IPS-18a (cell line): ENCODE measurements around the gene PTK7.

Source experiments
- H3K27ac ChIP-seq: one replicate; pipeline ENCODE4 v1.5.1; 2013; ENCODE audit warnings: low read length
- H3K27me3 ChIP-seq: one replicate; pipeline ENCODE4 v1.6.1; 2013; ENCODE audit warnings: mild to moderate bottlenecking, low read length; ENCODE audit not compliant: control insufficient read depth, insufficient read depth
- H3K36me3 ChIP-seq: one replicate; pipeline ENCODE4 v1.6.1; 2013; ENCODE audit warnings: low read depth, low read length; ENCODE audit not compliant: control insufficient read depth
- H3K4me1 ChIP-seq: one replicate; pipeline ENCODE4 v1.6.1; 2013; ENCODE audit warnings: low read depth, low read length; ENCODE audit not compliant: control insufficient read depth
- H3K4me3 ChIP-seq: one replicate; pipeline ENCODE4 v1.5.1; 2013; ENCODE audit warnings: low read length
- H3K9ac ChIP-seq: one replicate; pipeline ENCODE4 v1.6.1; 2013; ENCODE audit warnings: mild to moderate bottlenecking, low read length, moderate library complexity
- H3K9me3 ChIP-seq: one replicate; pipeline ENCODE4 v1.6.1; 2013; ENCODE audit warnings: low read depth, low read length; ENCODE audit not compliant: control insufficient read depth

PTK7 gene

GRCh38 chr6:43178951-43179830 is 103.1 kb downstream of the PTK7 start:
- Histone ChIP-seq H3K27me3 (no peaks in the 10 kb centered on the region), H3K9me3 (no peaks in the 10 kb centered on the region), H3K36me3 (peaks cover 35% of the 10 kb centered on the region), H3K4me3 (no peak overlapping the region), H3K9ac (no peak overlapping the region), H3K4me1 (peaks cover 12% of the 10 kb centered on the region), H3K27ac (no peak overlapping the region)

- Histone ChIP-seq H3K27me3 (no peaks in the 10 kb centered on the region), H3K4me1 (peaks cover 8% of the 10 kb centered on the region), H3K4me3 (no peak overlapping the region), H3K9me3 (no peaks in the 10 kb centered on the region), H3K36me3 (peaks cover 32% of the 10 kb centered on the region), H3K9ac (no peak overlapping the region), H3K27ac (no peak overlapping the region)
Measured at GRCh38 chr6:43180058-43180457, 103.9 kb downstream of the PTK7 start.

DNA sequence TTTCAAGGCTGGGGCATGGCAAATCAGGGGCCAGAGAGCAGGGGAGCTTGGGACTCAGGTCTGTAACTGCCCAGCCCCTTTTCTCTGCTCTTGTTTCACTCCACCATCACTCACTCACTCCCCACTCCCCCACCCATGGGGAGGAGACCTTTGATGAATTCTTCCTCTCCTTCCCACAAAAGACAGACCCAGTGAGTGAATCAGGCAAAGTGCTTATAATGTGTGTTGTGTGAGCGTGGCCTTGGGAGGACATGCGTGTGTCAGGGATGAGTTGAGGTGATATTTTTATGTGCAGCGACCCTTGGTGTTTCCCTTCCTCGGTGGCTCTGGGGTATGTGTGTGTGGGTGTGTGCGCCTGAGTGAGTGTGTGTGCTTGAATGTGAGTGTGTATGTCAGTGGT is 104.9 kb downstream of the PTK7 start:
- H3K4me1 ChIP-seq, result peaks cover 6% of the 10 kb centered on the region
- peak overlapping the region; percentile 77 for H3K4me3 ChIP-seq
- peaks cover 23% of the 10 kb centered on the region for H3K36me3 ChIP-seq
- H3K9ac ChIP-seq, result peak overlapping the region; percentile 56
- H3K9me3 ChIP-seq, result no peaks in the 10 kb centered on the region
- no peaks in the 10 kb centered on the region for H3K27me3 ChIP-seq
- H3K27ac ChIP-seq, result no peak overlapping the region

GRCh38 chr6:43181621-43181941 is 105.5 kb downstream of the PTK7 start:
- Histone ChIP-seq H3K9ac (peak overlapping the region; percentile 56), H3K9me3 (no peaks in the 10 kb centered on the region), H3K27ac (no peak overlapping the region), H3K36me3 (peaks cover 17% of the 10 kb centered on the region), H3K4me1 (peaks cover 6% of the 10 kb centered on the region), H3K27me3 (no peaks in the 10 kb centered on the region), H3K4me3 (peak overlapping the region; percentile 77)

DNA sequence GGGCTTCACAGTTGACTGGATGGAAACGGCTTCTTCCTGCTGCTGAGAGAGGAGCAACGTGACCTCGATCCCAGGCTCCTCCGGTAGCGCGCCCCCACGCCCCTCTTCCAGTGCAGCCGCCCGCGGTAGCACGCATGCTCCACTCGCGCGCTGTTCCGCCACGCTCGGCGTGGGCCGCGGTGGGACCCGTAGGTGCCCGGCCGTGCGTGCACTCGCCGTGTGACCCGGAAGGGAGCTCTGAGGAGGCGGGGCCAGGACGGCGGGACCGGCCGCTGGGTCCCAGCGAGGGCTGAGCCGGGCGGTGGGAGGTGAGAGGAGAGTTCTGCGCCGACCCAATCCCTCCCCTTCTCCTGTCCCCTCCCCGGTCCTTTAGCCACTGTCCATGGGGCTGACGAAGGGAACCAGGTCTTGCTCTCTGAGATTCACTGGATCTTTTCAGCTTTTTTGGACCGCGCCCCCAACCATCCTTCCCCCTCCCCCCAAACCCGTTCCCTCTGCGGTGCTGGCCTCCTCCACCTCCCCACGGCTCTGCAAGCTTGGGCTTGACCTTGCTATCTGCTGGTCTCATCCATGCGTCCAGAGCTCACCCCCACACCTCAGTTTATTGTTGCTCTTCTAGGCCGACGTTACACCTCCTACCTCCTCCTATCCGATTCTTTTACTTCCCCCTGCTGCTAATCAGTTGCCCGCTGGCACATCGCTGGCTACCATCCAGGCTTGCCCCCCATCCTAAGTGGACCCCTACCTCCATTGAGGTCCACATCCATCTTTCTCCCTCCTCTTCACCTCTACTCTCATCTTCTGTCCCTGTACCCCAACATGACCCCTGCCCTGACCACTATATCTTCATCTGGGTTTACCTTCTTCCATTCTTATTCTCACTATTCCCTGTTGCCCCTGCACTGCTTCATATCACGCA is 106.1 kb downstream of the PTK7 start, which contains the start of gene CUL9:
Gene CUL9 (plus strand): TSS at position 255 of the 919 bp plus-strand sequence. CDS start 2,115 bp downstream, outside the sequence.
- H3K27me3 ChIP-seq, result no peaks in the 10 kb centered on the region
- H3K9ac ChIP-seq, result peak within 1 kb of the TSS; percentile 56
- peaks cover 13% of the 10 kb centered on the region for H3K36me3 ChIP-seq
- peak within 1 kb of the TSS; percentile 77 for H3K4me3 ChIP-seq
- no peaks in the 10 kb centered on the region for H3K9me3 ChIP-seq
- no peak within 1 kb of the TSS for H3K27ac ChIP-seq
- peaks cover 6% of the 10 kb centered on the region for H3K4me1 ChIP-seq

DNA sequence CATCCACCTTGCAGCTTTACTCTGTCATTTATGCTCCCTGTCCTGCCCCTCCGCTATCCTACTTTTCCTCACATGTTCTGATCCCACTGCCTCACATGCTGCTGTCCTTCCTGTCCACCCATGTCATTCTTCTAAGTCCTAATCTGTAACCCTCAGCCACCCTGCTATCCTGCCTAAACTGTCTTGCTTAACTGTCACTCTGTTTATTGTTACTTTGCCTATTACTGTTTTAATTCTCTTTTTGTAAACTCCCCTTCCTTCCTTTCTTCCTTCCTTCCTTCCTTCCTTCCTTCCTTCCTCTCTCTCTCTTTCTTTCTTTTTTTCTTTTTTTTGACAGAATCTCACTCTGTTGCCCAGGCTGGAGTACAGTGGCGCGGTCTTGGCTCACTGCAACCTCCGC is 107.3 kb downstream of the PTK7 start:
- Histone ChIP-seq H3K9ac (no peak overlapping the region), H3K27ac (no peak overlapping the region), H3K36me3 (peaks cover 6% of the 10 kb centered on the region), H3K4me1 (peaks cover 6% of the 10 kb centered on the region), H3K9me3 (no peaks in the 10 kb centered on the region), H3K27me3 (no peaks in the 10 kb centered on the region), H3K4me3 (no peak overlapping the region)

- no peaks in the 10 kb centered on the region for H3K9me3 ChIP-seq
- H3K27ac ChIP-seq, result no peak overlapping the region
- H3K4me3 ChIP-seq, result no peak overlapping the region
- no peak overlapping the region for H3K9ac ChIP-seq
- no peaks in the 10 kb centered on the region for H3K27me3 ChIP-seq
- H3K36me3 ChIP-seq, result no peaks in the 10 kb centered on the region
- H3K4me1 ChIP-seq, result peaks cover 6% of the 10 kb centered on the region
Measured at GRCh38 chr6:43184268-43184985, 108.3 kb downstream of the PTK7 start.

DNA sequence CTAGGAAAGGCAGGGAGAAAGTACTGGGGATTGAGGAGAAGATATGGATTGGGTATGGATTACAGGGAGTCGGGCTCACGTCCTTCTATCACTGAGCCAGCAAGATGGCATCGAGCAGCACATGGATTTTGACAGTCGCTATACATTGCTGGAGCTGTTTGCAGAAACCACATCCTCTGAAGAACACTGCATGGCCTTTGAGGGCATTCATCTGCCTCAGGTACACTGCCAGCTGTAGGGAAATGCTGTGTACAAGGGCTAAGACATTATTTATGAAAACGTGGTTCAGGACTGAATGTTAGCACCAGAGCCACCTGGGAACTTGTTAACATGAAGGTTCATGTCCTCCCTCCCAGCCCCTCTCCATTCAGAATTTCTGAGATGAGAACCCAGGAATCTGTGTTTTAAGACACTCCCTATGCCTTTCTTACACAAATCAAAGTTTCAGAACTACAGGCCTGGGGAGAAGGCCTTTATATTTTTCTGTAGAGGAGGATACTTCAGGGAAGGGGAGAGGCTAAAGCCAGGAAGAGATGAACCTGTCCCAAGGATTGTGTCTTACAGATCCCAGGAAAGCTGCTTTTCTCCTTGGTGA is 109.4 kb downstream of the PTK7 start:
- Histone ChIP-seq H3K36me3 (no peaks in the 10 kb centered on the region), H3K4me3 (no peak overlapping the region), H3K27me3 (no peaks in the 10 kb centered on the region), H3K27ac (no peak overlapping the region), H3K9me3 (no peaks in the 10 kb centered on the region), H3K4me1 (peaks cover 6% of the 10 kb centered on the region), H3K9ac (no peak overlapping the region)

GRCh38 chr6:43186019-43186418 is 109.9 kb downstream of the PTK7 start:
- Histone ChIP-seq H3K4me1 (peaks cover 5% of the 10 kb centered on the region), H3K27ac (no peak overlapping the region), H3K36me3 (no peaks in the 10 kb centered on the region), H3K27me3 (no peaks in the 10 kb centered on the region), H3K9me3 (no peaks in the 10 kb centered on the region), H3K4me3 (no peak overlapping the region), H3K9ac (no peak overlapping the region)

DNA sequence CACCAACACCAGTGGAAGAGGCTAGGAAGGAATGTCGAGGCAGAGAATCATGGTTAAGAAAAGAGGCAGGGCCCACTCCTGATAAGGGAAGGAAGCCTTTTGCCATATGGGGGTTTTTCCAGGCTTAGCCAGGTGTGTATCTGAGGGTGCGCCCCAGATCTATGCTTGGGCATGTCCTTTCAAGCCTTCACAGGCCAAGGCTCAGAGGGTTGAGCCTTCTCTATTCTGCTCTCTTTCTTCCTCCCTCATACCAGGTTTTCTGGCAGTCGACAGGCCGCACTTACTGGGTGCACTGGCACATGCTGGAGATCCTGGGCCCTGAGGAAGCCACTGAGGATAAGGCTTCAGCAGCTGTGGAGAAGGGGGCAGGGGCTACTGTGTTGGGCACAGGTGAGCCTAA is 110.6 kb downstream of the PTK7 start:
- no peak overlapping the region for H3K27ac ChIP-seq
- no peak overlapping the region for H3K4me3 ChIP-seq
- no peaks in the 10 kb centered on the region for H3K4me1 ChIP-seq
- H3K36me3 ChIP-seq, result no peaks in the 10 kb centered on the region
- no peak overlapping the region for H3K9ac ChIP-seq
- no peaks in the 10 kb centered on the region for H3K27me3 ChIP-seq
- H3K9me3 ChIP-seq, result no peaks in the 10 kb centered on the region

DNA sequence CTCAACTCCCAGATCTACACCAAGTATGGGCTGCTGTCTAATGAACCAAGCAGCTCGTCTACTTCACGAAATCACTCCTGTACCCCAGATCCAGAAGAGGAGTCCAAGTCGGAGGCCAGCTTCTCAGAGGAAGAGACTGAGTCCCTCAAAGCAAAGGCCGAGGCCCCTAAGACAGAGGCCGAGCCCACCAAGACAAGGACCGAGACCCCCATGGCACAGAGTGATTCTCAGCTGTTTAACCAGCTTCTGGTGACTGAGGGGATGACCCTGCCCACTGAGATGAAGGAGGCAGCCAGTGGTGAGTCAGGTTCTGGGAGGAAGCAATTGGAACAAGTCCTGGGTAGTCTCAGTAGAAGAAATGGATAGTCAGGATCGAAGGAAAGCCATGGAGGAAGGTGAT is 111.7 kb downstream of the PTK7 start:
- Histone ChIP-seq H3K27ac (no peak overlapping the region), H3K4me3 (no peak overlapping the region), H3K9me3 (no peaks in the 10 kb centered on the region), H3K4me1 (no peaks in the 10 kb centered on the region), H3K36me3 (no peaks in the 10 kb centered on the region), H3K9ac (no peak overlapping the region), H3K27me3 (no peaks in the 10 kb centered on the region)
